WTC11 (cell line): ENCODE results near the gene TACSTD2.

Experiments
- CDX4 ChIP-seq: fragments of 250-450 bp; sonication (Bioruptor Pico); IDR thresholded peaks from 2 replicates; pipeline ENCODE4 v1.9.0; 2021; ENCODE audit warnings: moderate library complexity, mild to moderate bottlenecking, inconsistent platforms, borderline replicate concordance
- CREB1 ChIP-seq: sonication (generic); formaldehyde crosslinking; IDR thresholded peaks from 2 replicates; pipeline ENCODE4 v1.8.0; 2023; ENCODE audit warnings: mild to moderate bottlenecking, missing genetic modification reagents
- CTCF ChIP-seq: fragments of 200-600 bp; IDR thresholded peaks from 2 replicates; pipeline ENCODE4 v1.8.0; 2022; ENCODE audit warnings: antibody characterized with exemption
- E2F4 ChIP-seq: sonication (generic); formaldehyde crosslinking; IDR thresholded peaks from 2 replicates; pipeline ENCODE4 v1.8.1; 2022; ENCODE audit warnings: low read depth, mild to moderate bottlenecking, moderate library complexity, missing genetic modification reagents, borderline replicate concordance
- ETV6 ChIP-seq: sonication (generic); formaldehyde crosslinking; IDR thresholded peaks from 2 replicates; pipeline ENCODE4 v1.8.1; 2022; ENCODE audit warnings: mild to moderate bottlenecking, missing genetic modification reagents
- FOXJ3 ChIP-seq: sonication (generic); formaldehyde crosslinking; IDR thresholded peaks from 2 replicates; pipeline ENCODE4 v1.9.0; 2021; ENCODE audit warnings: missing genetic modification reagents, mild to moderate bottlenecking, borderline replicate concordance
- FOXP1 ChIP-seq: sonication (generic); formaldehyde crosslinking; IDR thresholded peaks from 2 replicates; pipeline ENCODE4 v1.8.0; 2022; ENCODE audit warnings: missing genetic modification reagents, mild to moderate bottlenecking, moderate library complexity, borderline replicate concordance
- FOXP4 ChIP-seq: sonication (generic); formaldehyde crosslinking; IDR thresholded peaks from 2 replicates; pipeline ENCODE4 v1.8.0; 2022; ENCODE audit warnings: mild to moderate bottlenecking, missing genetic modification reagents
- GTF2I ChIP-seq: fragments of 250-450 bp; sonication (Bioruptor Pico); conservative IDR thresholded peaks from 2 replicates; pipeline ENCODE4 v1.4.0; 2021; ENCODE audit warnings: mild to moderate bottlenecking
- MAX ChIP-seq: sonication (generic); formaldehyde crosslinking; IDR thresholded peaks from 2 replicates; pipeline ENCODE4 v1.8.0; 2022; ENCODE audit warnings: mild to moderate bottlenecking, missing genetic modification reagents
- NR1H2 ChIP-seq: sonication (generic); formaldehyde crosslinking; IDR thresholded peaks from 2 replicates; pipeline ENCODE4 v1.9.0; 2021; ENCODE audit warnings: mild to moderate bottlenecking, moderate library complexity, missing genetic modification reagents
- TEAD1 ChIP-seq: sonication (generic); formaldehyde crosslinking; IDR thresholded peaks from 2 replicates; pipeline ENCODE4 v1.8.0; 2022; ENCODE audit warnings: mild to moderate bottlenecking, missing genetic modification reagents
- USF1 ChIP-seq: sonication (generic); formaldehyde crosslinking; IDR thresholded peaks from 2 replicates; pipeline ENCODE4 v1.8.0; 2022; ENCODE audit warnings: mild to moderate bottlenecking, missing genetic modification reagents
- ZBTB21 ChIP-seq: sonication (generic); formaldehyde crosslinking; IDR thresholded peaks from 2 replicates; pipeline ENCODE4 v1.8.1; 2023; ENCODE audit warnings: mild to moderate bottlenecking, missing genetic modification reagents, borderline replicate concordance

GRCh38 chr1:58621391-58621790 is 44.3 kb upstream of the TACSTD2 start:
- TF ChIP-seq CTCF (no peak), E2F4 (CRISPR knock-in tag) (no peak), NR1H2 (CRISPR knock-in tag) (no peak), FOXP4 (CRISPR knock-in tag) (no peak), FOXP1 (CRISPR knock-in tag) (no peak), CREB1 (CRISPR knock-in tag) (no peak), ETV6 (CRISPR knock-in tag) (no peak), GTF2I (CRISPR knock-in tag) (no peak), FOXJ3 (CRISPR knock-in tag) (no peak), MAX (CRISPR knock-in tag) (no peak), TEAD1 (CRISPR knock-in tag) (no peak), USF1 (CRISPR knock-in tag) (no peak), CDX4 (CRISPR knock-in tag) (no peak), ZBTB21 (CRISPR knock-in tag) (no peak)
